AG04449 (cell line): ENCODE data around the gene SBF2.
"Not testable (repeated sequence)": the region's sequence is repeated elsewhere in the genome, so short reads cannot be mapped to it uniquely, and the experiment has no call there.

Experiments used
- CTCF ChIA-PET: fragments of 350-600 bp; formaldehyde crosslinking; extraction: SDS; loops from one replicate; lab custom pipeline; 2021; ENCODE audit warnings: antibody characterized with exemption; lab: Yijun Ruan, JAX
- POLR2A ChIA-PET: fragments of 400-600, 350-600 bp; formaldehyde crosslinking; extraction: SDS; loops from one replicate; lab custom pipeline; 2020; ENCODE audit warnings: antibody characterized with exemption, inconsistent platforms; lab: Yijun Ruan, JAX
- DNase-seq: peaks from one replicate; pipeline ENCODE4 v3.0.0-alpha.2; 2010; ENCODE audit warnings: low read depth, low spot score
- H3K4me3 ChIP-seq: 2 replicates; pipeline ENCODE4 v1.5.1; 2011; ENCODE audit warnings: low read depth, mild to moderate bottlenecking, control low read depth, low read length
- TF ChIP-seq, protein P1 (sequence below): IDR thresholded peaks from one replicate; pipeline ENCODE4 v1.5.1; 2011; ENCODE audit warnings: mild to moderate bottlenecking, moderate library complexity, low read length, control low read depth, inconsistent platforms; ENCODE audit not compliant: insufficient read depth; ENCODE audit errors: missing control alignments

Gene SBF2

DNA sequence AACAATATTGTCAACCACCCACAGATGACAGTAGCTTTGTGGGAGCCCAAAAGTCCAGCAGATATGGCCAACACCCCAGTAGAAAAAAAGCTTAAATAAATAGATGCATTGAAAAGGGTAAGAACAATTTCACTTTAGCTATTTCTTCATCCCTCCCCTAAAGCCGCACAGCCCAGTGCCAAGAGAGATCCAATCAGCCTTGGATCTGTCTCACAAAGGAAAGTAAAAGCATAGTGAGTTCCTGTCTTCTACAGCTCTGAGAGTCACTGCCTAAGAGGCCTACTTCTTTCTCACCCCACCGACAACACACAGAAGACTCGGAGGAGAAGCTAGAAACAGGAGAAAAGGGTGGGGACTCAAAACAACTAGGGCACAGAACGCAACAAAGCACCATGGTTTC is 196.4 kb downstream of the SBF2 start:
- no peak overlapping the region for H3K4me3 ChIP-seq
- ChIA-PET POLR2A (no interaction called here), CTCF (interaction anchor here (1.2 kb wide), 1 partner anchor 21 kb away, joined by 4 read pairs; no protein-coding TSS in a partner anchor)
- no peak for DNase-seq
- TF ChIP-seq, protein P1, sequence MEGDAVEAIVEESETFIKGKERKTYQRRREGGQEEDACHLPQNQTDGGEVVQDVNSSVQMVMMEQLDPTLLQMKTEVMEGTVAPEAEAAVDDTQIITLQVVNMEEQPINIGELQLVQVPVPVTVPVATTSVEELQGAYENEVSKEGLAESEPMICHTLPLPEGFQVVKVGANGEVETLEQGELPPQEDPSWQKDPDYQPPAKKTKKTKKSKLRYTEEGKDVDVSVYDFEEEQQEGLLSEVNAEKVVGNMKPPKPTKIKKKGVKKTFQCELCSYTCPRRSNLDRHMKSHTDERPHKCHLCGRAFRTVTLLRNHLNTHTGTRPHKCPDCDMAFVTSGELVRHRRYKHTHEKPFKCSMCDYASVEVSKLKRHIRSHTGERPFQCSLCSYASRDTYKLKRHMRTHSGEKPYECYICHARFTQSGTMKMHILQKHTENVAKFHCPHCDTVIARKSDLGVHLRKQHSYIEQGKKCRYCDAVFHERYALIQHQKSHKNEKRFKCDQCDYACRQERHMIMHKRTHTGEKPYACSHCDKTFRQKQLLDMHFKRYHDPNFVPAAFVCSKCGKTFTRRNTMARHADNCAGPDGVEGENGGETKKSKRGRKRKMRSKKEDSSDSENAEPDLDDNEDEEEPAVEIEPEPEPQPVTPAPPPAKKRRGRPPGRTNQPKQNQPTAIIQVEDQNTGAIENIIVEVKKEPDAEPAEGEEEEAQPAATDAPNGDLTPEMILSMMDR: no peak

DNA sequence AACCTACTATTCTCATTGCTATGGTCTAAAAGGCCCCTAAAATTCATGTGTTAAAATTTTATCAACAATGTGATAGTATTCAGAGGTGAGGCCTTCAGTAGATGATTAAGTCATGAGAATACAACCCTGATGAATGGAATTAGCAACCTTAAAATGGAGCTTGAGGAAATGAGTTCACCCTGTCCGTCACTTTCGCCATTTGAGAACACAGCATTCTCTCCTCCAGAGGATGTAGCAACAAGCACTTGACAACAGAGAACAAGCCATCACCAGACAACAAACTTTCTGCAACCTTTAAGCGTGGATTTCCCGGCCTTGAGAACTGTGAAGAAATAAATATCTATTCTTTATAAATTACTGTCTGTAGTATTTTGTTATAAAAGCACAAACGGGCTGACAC is 197.0 kb downstream of the SBF2 start:
- POLR2A ChIA-PET: no interaction called here
- TF ChIP-seq, protein P1: no peak
- no peak overlapping the region for H3K4me3 ChIP-seq
- CTCF ChIA-PET: no interaction called here
- no peak for DNase-seq

DNA sequence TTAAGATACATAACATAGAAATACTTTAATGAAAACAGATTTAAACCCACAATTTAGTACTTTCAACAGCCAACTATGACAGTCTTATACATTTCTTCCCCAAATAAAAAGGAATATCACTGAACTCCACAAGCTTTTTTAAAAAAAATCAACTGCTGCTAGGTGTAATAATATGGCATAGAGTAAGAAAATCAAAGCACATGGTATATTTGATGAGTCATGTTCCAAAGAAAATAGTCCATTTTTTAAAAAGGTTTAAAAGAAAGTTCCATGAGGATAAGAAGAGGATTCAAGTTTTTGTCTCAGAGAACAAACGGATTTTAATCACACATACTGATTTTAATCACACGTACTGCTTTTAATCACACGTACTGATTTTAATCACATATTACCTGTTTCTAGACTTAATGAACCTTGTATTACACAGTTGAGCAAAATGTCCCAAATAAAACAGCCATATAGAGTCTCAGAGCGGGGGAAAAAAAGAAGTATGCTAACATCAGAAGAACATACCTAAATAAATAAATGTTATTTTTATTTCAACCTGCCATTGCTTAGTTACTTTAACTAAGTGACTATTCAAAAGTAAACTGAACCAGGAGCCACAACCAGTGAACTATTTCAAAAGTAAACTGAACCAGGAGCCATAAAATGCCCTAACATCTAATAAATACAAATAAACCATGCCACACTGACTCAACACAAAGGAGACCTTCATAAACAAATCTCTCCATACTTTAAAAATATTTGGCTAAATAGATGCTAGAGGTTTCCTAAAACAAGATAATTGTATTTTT is 198.4 kb downstream of the SBF2 start:
- ChIA-PET POLR2A (no interaction called here), CTCF (no interaction called here)
- TF ChIP-seq, protein P1: no peak
- H3K4me3 ChIP-seq: no peak overlapping the region
- no peak for DNase-seq

DNA sequence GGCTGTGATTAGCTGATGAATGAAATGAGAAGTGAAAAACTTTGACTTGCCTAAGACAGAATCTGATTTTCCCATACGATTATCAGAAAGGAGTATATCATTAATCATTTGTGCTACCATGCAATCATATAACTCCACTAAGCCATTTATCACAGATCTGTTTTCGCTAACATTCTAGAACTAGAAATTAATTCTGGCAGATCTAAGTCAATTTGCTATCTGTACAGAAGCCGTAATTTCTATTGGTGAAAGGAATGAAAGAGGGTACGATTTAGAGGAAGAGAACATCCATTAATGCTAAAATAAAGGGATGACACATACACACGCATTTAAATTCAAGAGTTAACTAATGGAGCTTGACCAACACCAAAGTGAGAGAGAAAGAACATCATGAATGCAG is 201.6 kb downstream of the SBF2 start:
- no peak overlapping the region for H3K4me3 ChIP-seq
- no peak for DNase-seq
- ChIA-PET POLR2A (no interaction called here), CTCF (interaction anchor here (3.4 kb wide), 1 partner anchor 15 kb away, joined by 13 read pairs; no protein-coding TSS in a partner anchor)
- TF ChIP-seq, protein P1: no peak

DNA sequence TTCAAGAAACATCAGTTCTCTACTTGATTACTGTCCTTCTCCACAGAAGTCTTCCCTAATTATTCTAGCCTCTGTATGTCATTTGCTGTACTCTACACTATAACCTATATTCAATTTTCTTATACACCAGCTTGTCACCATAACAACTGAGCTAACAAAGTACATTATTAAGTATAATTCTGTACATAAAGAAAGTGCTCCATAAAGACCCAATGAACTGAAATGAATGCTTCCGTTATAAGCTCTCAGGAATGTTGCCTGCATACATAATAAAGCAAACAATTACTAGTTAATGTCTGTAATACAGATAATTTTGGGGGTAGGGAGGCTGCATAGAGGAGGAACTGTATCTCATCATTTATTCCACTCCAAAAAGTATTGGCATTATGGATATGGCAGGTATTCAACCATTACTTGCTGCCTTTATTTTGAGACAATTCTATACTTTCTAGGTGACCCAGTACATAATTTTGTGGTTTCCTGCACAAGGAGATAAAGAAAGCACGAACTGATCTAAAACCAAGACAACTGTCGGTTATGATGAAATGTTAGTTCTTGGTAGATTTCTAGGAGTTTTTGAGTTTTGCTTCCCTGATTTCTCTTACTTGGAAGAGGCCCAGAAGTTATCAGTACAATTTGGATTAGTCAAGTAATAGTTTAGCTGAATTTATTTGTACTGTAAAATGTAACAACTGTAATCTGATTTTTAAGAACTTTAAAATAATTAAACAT is 202.5 kb downstream of the SBF2 start:
- TF ChIP-seq, protein P1: no peak
- no peak for DNase-seq
- H3K4me3 ChIP-seq: no peak overlapping the region
- POLR2A ChIA-PET: no interaction called here
- CTCF ChIA-PET: interaction anchor here (3.4 kb wide), 1 partner anchor 15 kb away, joined by 13 read pairs; no protein-coding TSS in a partner anchor

DNA sequence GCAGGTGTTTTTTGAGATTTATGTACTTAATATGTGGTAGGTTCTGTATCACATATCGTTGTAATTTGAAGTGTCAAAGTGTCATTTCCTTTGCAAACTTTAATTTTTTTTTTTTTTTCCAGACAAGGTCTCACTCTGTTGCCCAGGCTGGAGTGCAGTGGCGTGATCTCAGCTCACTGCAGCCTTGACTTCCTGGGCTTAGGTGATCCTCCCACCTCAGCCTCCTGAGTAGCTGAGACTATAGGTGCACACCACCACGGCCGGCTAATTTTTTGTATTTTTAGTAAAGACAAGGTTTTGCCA is 206.1 kb downstream of the SBF2 start:
- POLR2A ChIA-PET, H3K4me3 ChIP-seq, DNase-seq: not testable (repeated sequence)
- CTCF ChIA-PET: interaction anchor here (0.6 to 0.8 kb wide), 2 partner anchors 18 to 168 kb away, joined by 3 read pairs; no protein-coding TSS in a partner anchor
